ENCODE data around the gene BMP4. TPM values are rescaled to one million over a fixed set of nuclear protein-coding genes. Genes with fewer than 3 reads are reported as not detected.

BMP4 gene
- total RNA-seq (2022; extraction: Qiagen RNA extraction): 1.5 to 2.2 TPM (median 2.0 TPM) in 5 replicates

DNA sequence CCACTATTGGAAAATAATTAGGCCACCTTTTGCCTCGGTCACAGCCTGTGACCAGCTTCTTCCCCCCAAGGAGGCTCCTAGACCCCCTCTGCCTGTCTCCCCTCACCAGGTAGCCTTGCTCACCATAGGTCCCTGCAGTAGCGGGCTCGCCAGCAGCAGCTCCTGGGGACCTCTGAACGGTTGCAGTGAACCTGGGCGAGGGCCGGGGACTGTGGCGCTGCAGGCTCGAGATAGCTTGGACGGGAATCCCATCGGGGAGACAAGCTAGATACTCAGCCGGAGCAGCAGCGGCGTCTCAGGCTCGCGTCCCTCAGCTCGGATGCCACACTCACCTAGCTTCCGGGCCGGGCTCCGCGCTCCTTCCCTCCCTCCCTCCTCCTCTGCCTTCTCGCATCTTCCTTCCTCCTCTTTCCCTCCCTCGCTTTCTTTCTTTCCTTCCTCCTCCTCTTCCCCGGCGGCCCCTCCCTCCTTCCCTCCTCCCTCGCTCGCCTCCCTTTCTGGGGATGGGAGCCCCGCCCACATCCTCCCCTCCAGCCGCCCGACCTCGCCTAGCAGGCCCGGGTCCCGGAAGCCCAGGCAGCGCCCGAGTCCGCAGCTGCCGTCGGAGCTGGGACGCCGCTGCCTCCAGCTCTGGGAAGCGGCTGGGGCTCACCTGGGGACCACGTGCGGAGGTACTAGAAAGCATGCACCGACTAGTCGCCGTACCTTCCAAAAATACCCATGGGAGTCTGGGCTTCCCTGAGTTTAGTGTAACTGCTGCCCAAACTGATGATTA, at the start of gene BMP4:
Gene BMP4 (minus strand): TSS at position 399 of the 775 bp plus-strand sequence. CDS start 4,603 bp downstream, outside the sequence.

